GM12801 (cell line): ENCODE data around the gene TRIM23.

Source experiments
- TF ChIP-seq, protein P1 (sequence below): IDR thresholded peaks from one replicate; pipeline ENCODE4 v1.5.1; 2011; ENCODE audit warnings: control low read depth; ENCODE audit not compliant: insufficient read length; ENCODE audit errors: extremely low read depth

Gene TRIM23

DNA sequence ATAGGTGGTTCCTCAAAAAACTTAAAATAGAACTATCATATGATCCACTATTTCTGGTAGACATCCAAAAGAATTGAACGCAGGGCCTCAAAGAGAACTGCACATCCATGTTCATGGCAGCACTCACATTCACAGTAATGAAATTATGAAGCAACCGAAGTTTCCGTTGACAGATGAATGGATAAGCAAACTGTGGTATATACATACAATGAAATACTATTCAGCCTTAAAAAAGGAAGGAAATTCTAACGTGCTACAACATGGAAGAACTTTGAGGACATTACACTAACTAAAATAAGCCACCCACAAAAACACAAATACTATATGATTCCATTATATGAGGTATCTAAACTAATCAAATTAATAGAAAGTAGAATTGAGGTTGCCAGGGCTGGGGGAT lies 79.7 kb downstream of the TRIM23 start:
- TF ChIP-seq, protein P1, sequence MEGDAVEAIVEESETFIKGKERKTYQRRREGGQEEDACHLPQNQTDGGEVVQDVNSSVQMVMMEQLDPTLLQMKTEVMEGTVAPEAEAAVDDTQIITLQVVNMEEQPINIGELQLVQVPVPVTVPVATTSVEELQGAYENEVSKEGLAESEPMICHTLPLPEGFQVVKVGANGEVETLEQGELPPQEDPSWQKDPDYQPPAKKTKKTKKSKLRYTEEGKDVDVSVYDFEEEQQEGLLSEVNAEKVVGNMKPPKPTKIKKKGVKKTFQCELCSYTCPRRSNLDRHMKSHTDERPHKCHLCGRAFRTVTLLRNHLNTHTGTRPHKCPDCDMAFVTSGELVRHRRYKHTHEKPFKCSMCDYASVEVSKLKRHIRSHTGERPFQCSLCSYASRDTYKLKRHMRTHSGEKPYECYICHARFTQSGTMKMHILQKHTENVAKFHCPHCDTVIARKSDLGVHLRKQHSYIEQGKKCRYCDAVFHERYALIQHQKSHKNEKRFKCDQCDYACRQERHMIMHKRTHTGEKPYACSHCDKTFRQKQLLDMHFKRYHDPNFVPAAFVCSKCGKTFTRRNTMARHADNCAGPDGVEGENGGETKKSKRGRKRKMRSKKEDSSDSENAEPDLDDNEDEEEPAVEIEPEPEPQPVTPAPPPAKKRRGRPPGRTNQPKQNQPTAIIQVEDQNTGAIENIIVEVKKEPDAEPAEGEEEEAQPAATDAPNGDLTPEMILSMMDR: no peak

DNA sequence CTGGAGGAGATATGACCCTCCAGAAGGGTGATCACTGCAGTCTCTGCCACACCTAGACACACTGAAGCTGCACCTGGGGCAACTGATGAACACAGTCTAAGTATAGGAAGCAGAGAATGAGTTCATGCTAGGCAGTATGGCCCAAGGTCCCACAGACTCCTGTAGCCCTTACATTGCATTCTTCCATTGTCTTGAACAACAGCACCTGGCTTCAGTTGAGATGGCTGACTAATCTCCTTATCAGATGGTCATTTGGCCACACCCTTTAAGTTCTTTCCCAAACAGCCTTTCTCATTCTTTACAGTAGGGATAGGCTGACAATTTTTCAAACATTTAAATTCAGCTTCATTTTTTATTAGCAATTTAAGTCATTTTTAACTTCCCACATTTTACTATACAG lies 84.3 kb downstream of the TRIM23 start:
- TF ChIP-seq, protein P1: no peak
